GM18498 (cell line): ENCODE results near the gene FAT1.
"Not testable (repeated sequence)": the region's sequence is repeated elsewhere in the genome, so short reads cannot be mapped to it uniquely, and the experiment has no call there.

ENCODE experiments used
- ATAC-seq: cut with Tn5 transposase; IDR thresholded peaks from one replicate; pipeline ENCODE4 v1.9.1; 2021; ENCODE audit warnings: mild to moderate bottlenecking, moderate library complexity; ENCODE audit not compliant: unreplicated experiment

The FAT1 gene

GRCh38 chr4:186723292-186724057 is at the start of gene FAT1:
Gene FAT1 (minus strand): TSS chr4:186723856. CDS start chr4:186709827, 14,029 bp downstream.
- ATAC-seq = no peak

GRCh38 chr4:186772936-186773487 is 49.4 kb upstream of the FAT1 start:
- ATAC-seq = no peak

GRCh38 chr4:186771624-186772023 is 48.0 kb upstream of the FAT1 start:
- ATAC-seq = no peak

- no peak for ATAC-seq
These were observed 47.0 kb upstream of the FAT1 start for GRCh38 chr4:186770481-186771175.

GRCh38 chr4:186767794-186768193 is 44.1 kb upstream of the FAT1 start:
- ATAC-seq = no peak

GRCh38 chr4:186765673-186766546 is 42.3 kb upstream of the FAT1 start:
- no peak for ATAC-seq

GRCh38 chr4:186765138-186765537 is 41.5 kb upstream of the FAT1 start:
- no peak for ATAC-seq

- no peak for ATAC-seq
These were observed 40.8 kb upstream of the FAT1 start for GRCh38 chr4:186764457-186764856.

- ATAC-seq = no peak
These were observed 39.2 kb upstream of the FAT1 start for GRCh38 chr4:186762865-186763264.

GRCh38 chr4:186762361-186762760 is 38.7 kb upstream of the FAT1 start:
- ATAC-seq = no peak

- not testable (repeated sequence) for ATAC-seq
These were observed 38.3 kb upstream of the FAT1 start for GRCh38 chr4:186761956-186762355.

GRCh38 chr4:186761393-186761792 is 37.7 kb upstream of the FAT1 start:
- ATAC-seq = no peak

GRCh38 chr4:186760576-186760975 is 36.9 kb upstream of the FAT1 start:
- no peak for ATAC-seq

GRCh38 chr4:186759990-186760389 is 36.3 kb upstream of the FAT1 start:
- ATAC-seq = no peak

- ATAC-seq = no peak
These were observed 35.5 kb upstream of the FAT1 start for GRCh38 chr4:186758929-186759682.

- no peak for ATAC-seq
These were observed 34.2 kb upstream of the FAT1 start for GRCh38 chr4:186757696-186758355.

- ATAC-seq = not testable (repeated sequence)
These were observed 32.9 kb upstream of the FAT1 start for GRCh38 chr4:186756550-186756949.

GRCh38 chr4:186755550-186756519 is 32.2 kb upstream of the FAT1 start:
- ATAC-seq = no peak

GRCh38 chr4:186754976-186755375 is 31.3 kb upstream of the FAT1 start:
- no peak for ATAC-seq
